OCI-LY7 (cell line): Measurements from ENCODE around the gene PRELID2.

Experiments used
- CTCF ChIP-seq: fragments of 200-600 bp; sonication (generic); conservative IDR thresholded peaks from 2 replicates; pipeline ENCODE4 v1.5.1; 2014; ENCODE audit warnings: mild to moderate bottlenecking, antibody characterized with exemption, low read length, moderate library complexity, mixed read lengths
- EZH2phosphoT487 ChIP-seq: fragments of 200-600 bp; sonication (generic); IDR thresholded peaks from 2 replicates; pipeline ENCODE4 v1.6.1; 2018; ENCODE audit warnings: low read depth, borderline replicate concordance, mild to moderate bottlenecking, mixed run types, antibody characterized with exemption, low read length, moderate library complexity, mixed read lengths

GRCh38 chr5:145846081-145846480 lies 10.9 kb upstream of the PRELID2 start:
- TF ChIP-seq CTCF: no peak
- no peak for TF ChIP-seq EZH2phosphoT487
